Measurements from ENCODE around the gene TBC1D25.

- no peak for TF ChIP-seq CTCF (IDR thresholded peaks at IDR 0.05; ENCODE audit: low read depth, low read length, missing input control)
- no peak for TF ChIP-seq YY1 (IDR thresholded peaks at IDR 0.05)
- TF ChIP-seq JUND (IDR thresholded peaks at IDR 0.05): no peak
- TF ChIP-seq TAF1 (conservative IDR thresholded peaks at IDR 0.05): no peak
- TF ChIP-seq ATF3 (IDR thresholded peaks at IDR 0.05): no peak
- no peak for TF ChIP-seq EGR1 (IDR thresholded peaks at IDR 0.05; ENCODE audit: low read depth in 2 of 2)
- no peak for TF ChIP-seq ZBTB33 (IDR thresholded peaks at IDR 0.05)
- no peak for TF ChIP-seq GABPA (IDR thresholded peaks at IDR 0.05 in 1 of 2, conservative IDR thresholded peaks at IDR 0.05 in 1 of 2)
- no peak for TF ChIP-seq RXRA (IDR thresholded peaks at IDR 0.05)
Observed at GRCh38 chrX:48559636-48560035, 20.1 kb downstream of the TBC1D25 start.

Measured in liver (tissue), 3 donors.